ENCODE measurements around the gene AGBL5. TPM values are rescaled to one million over a fixed set of nuclear protein-coding genes. Genes with fewer than 3 reads are reported as not detected.
A peak's percentile ranks its signal among the peaks of the same experiment; 100 is the strongest.

Gene AGBL5
- total and polyA plus RNA-seq, 2 of the 13 experiments (the other 11 are each of a cell fraction or from before 2014, with no cell fraction given), result 55.9 to 73.3 TPM

DNA sequence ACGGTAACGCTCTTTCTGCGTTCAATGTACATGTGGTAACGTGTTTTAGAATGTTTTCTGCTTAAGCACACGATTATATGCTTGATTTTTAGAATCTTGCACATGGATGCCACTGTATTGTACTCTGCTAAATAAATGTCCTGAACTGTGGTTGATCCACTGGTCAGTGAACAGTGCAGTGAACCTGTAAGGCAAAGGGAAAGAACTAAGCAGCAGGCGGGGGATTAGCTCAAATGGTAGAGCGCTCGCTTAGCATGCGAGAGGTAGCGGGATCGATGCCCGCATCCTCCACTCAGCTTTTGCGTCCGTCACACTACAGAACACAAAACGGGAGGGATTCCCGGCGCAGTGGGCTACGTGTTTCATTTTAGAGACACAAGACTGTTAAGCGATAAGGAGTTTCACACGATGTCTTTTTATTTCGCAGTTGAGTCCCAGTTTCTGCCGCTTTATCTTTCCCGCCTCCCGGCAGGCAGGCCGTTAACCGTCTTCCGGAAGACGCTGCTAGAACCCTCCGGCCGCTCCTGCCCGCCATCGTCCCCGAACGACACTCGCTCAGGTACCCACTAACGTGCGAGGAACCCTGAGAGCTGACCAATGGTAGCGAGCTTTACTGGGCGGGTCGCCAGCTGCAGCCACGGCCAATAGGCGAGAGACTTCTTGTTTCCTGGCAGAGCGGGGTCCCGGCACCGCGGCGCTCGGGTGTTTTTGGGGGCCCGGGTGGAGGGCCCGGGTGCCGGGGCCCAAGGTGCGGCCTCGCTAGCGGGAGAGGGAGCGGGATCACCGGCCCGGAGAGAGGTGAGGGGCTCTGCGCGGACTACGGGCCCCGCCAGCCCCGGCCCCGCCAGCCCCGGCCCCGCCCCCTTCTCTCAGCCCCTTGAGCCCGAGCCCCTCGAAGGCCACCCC lies at the start of gene AGBL5 (continued):
- TF ChIP-seq TP53 (CRISPR knock-in tag; conservative IDR thresholded peaks at IDR 0.05), result peak; percentile 90; the same call in 1 of the 2 replicates
- peak; percentile 92; the same call in 1 of the 2 replicates for TF ChIP-seq ZNF441 (CRISPR knock-in tag; IDR thresholded peaks at IDR 0.05; ENCODE audit: borderline replicate concordance)
- TF ChIP-seq NR3C1 (CRISPR knock-in tag; IDR thresholded peaks at IDR 0.05), result 0 out of 2 replicates have a peak, but pooled peaks have one; percentile 13
- peak; percentile 70; the same call in 1 of the 2 replicates for TF ChIP-seq ZNF775 (CRISPR knock-in tag; IDR thresholded peaks at IDR 0.05; ENCODE audit: borderline replicate concordance)
- TF ChIP-seq CEBPZ (IDR thresholded peaks at IDR 0.05; ENCODE audit: low read length), result no peak
- TF ChIP-seq, protein P1, sequence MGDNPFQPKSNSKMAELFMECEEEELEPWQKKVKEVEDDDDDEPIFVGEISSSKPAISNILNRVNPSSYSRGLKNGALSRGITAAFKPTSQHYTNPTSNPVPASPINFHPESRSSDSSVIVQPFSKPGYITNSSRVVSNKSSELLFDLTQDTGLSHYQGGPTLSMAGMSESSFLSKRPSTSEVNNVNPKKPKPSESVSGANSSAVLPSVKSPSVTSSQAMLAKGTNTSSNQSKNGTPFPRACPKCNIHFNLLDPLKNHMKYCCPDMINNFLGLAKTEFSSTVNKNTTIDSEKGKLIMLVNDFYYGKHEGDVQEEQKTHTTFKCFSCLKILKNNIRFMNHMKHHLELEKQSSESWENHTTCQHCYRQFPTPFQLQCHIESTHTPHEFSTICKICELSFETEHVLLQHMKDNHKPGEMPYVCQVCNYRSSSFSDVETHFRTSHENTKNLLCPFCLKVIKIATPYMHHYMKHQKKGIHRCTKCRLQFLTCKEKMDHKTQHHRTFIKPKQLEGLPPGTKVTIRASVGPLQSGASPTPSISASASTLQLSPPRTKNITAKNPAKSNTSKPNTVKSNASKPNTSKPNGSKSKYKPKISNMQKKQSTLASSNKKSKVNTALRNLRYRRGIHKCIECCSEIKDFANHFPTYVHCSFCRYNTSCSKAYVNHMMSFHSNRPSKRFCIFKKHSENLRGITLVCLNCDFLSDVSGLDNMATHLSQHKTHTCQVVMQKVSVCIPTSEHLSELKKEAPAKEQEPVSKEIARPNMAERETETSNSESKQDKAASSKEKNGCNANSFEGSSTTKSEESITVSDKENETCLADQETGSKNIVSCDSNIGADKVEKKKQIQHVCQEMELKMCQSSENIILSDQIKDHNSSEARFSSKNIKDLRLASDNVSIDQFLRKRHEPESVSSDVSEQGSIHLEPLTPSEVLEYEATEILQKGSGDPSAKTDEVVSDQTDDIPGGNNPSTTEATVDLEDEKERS (CRISPR knock-in tag; IDR thresholded peaks at IDR 0.05), result peak; percentile 93
- peak; percentile 97 for TF ChIP-seq SNAPC2 (CRISPR knock-in tag; IDR thresholded peaks at IDR 0.05)
- peak; percentile 51 for TF ChIP-seq CCAR2 (optimal IDR thresholded peaks at IDR 0.05; ENCODE audit: low read depth, low read length)
- no peak; the same call in 1 of the 2 replicates for TF ChIP-seq SNAPC4 (CRISPR knock-in tag; IDR thresholded peaks at IDR 0.05)
- TF ChIP-seq SP2 (CRISPR knock-in tag; IDR thresholded peaks at IDR 0.05), result peak; percentile 8; the same call in 1 of the 2 replicates
- peak; percentile 51; the same call in 1 of the 2 replicates for TF ChIP-seq ZNF773 (CRISPR knock-in tag; IDR thresholded peaks at IDR 0.05; ENCODE audit: borderline replicate concordance)
- TF ChIP-seq MYNN (CRISPR knock-in tag; IDR thresholded peaks at IDR 0.05; ENCODE audit: low read depth), result no peak
- TF ChIP-seq MBNL3 (CRISPR knock-in tag; conservative IDR thresholded peaks at IDR 0.05), result no peak
- TF ChIP-seq, protein P2, sequence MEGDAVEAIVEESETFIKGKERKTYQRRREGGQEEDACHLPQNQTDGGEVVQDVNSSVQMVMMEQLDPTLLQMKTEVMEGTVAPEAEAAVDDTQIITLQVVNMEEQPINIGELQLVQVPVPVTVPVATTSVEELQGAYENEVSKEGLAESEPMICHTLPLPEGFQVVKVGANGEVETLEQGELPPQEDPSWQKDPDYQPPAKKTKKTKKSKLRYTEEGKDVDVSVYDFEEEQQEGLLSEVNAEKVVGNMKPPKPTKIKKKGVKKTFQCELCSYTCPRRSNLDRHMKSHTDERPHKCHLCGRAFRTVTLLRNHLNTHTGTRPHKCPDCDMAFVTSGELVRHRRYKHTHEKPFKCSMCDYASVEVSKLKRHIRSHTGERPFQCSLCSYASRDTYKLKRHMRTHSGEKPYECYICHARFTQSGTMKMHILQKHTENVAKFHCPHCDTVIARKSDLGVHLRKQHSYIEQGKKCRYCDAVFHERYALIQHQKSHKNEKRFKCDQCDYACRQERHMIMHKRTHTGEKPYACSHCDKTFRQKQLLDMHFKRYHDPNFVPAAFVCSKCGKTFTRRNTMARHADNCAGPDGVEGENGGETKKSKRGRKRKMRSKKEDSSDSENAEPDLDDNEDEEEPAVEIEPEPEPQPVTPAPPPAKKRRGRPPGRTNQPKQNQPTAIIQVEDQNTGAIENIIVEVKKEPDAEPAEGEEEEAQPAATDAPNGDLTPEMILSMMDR (CRISPR knock-in tag; IDR thresholded peaks at IDR 0.05), result no peak

All from HepG2 (cell line).